WTC11 (cell line): ENCODE measurements around the gene MMP28. TPM values are rescaled to one million over a fixed set of nuclear protein-coding genes. Genes with fewer than 3 reads are reported as not detected.

ENCODE experiments used
- ATAC-seq: fragments of 200-7000 bp; cut with Tn5 transposase; 2 replicates; pipeline ENCODE4 v1.10.0; 2021; ENCODE audit warnings: mild to moderate bottlenecking, moderate library complexity
- CTCF ChIA-PET: fragments of 300-600 bp; sonication (Branson Sonifier 250); formaldehyde crosslinking; loops from one replicate; lab custom pipeline; 2021; ENCODE audit warnings: antibody characterized with exemption; lab: Charles Lee
- POLR2A ChIA-PET: fragments of 350-600 bp; sonication (Branson Sonifier 250); formaldehyde crosslinking; loops from one replicate; lab custom pipeline; 2021; ENCODE audit warnings: antibody characterized with exemption; lab: Charles Lee
- DNase-seq: peaks from one replicate; pipeline ENCODE4 v3.0.0; 2021; ENCODE audit warnings: low spot score
- H3K27ac Mint-ChIP-seq: 2 replicates; pipeline ENCODE4 v1.8.0; 2021; ENCODE audit warnings: mixed read lengths
- H3K27me3 Mint-ChIP-seq: 2 replicates; pipeline ENCODE4 v1.8.0; 2021; ENCODE audit warnings: low read depth, mild to moderate bottlenecking, moderate library complexity, mixed read lengths
- H3K36me3 Mint-ChIP-seq: 2 replicates; pipeline ENCODE4 v1.8.0; 2021; ENCODE audit warnings: mixed read lengths
- H3K4me1 Mint-ChIP-seq: 2 replicates; pipeline ENCODE4 v1.8.0; 2022; ENCODE audit warnings: mixed read lengths
- H3K4me3 Mint-ChIP-seq: 2 replicates; pipeline ENCODE4 v1.8.0; 2021; ENCODE audit warnings: mild to moderate bottlenecking, moderate library complexity, mixed read lengths
- H3K9me3 Mint-ChIP-seq: 2 replicates; pipeline ENCODE4 v1.8.0; 2021; ENCODE audit warnings: mixed read lengths
- E2F4 ChIP-seq: sonication (generic); formaldehyde crosslinking; IDR thresholded peaks from 2 replicates; pipeline ENCODE4 v1.8.1; 2022; ENCODE audit warnings: low read depth, mild to moderate bottlenecking, moderate library complexity, missing genetic modification reagents, borderline replicate concordance
- ETV6 ChIP-seq: sonication (generic); formaldehyde crosslinking; IDR thresholded peaks from 2 replicates; pipeline ENCODE4 v1.8.1; 2022; ENCODE audit warnings: mild to moderate bottlenecking, missing genetic modification reagents
- FOXP1 ChIP-seq: sonication (generic); formaldehyde crosslinking; IDR thresholded peaks from 2 replicates; pipeline ENCODE4 v1.8.0; 2022; ENCODE audit warnings: missing genetic modification reagents, mild to moderate bottlenecking, moderate library complexity, borderline replicate concordance
- GABPB1 ChIP-seq: sonication (generic); formaldehyde crosslinking; IDR thresholded peaks from 2 replicates; pipeline ENCODE4 v1.8.1; 2023; ENCODE audit warnings: mild to moderate bottlenecking, missing genetic modification reagents
- HMGA2 ChIP-seq: fragments of 250-450 bp; sonication (Bioruptor Pico); IDR thresholded peaks from 2 replicates; pipeline ENCODE4 v1.4.0; 2021; ENCODE audit warnings: mild to moderate bottlenecking, moderate library complexity
- IRF2 ChIP-seq: sonication (generic); formaldehyde crosslinking; IDR thresholded peaks from 2 replicates; pipeline ENCODE4 v1.8.0; 2022; ENCODE audit warnings: low read depth, missing genetic modification reagents, borderline replicate concordance
- JUN ChIP-seq: sonication (generic); formaldehyde crosslinking; IDR thresholded peaks from 2 replicates; pipeline ENCODE4 v1.8.0; 2023; ENCODE audit warnings: mild to moderate bottlenecking, missing genetic modification reagents
- KAT7 ChIP-seq: sonication (generic); formaldehyde crosslinking; IDR thresholded peaks from 2 replicates; pipeline ENCODE4 v1.8.1; 2023; ENCODE audit warnings: missing genetic modification reagents, mild to moderate bottlenecking, borderline replicate concordance
- MAX ChIP-seq: sonication (generic); formaldehyde crosslinking; IDR thresholded peaks from 2 replicates; pipeline ENCODE4 v1.8.0; 2022; ENCODE audit warnings: mild to moderate bottlenecking, missing genetic modification reagents
- MXD4 ChIP-seq: fragments of 250-450 bp; sonication (Bioruptor Pico); IDR thresholded peaks from 2 replicates; pipeline ENCODE4 v1.8.0; 2021; ENCODE audit warnings: mild to moderate bottlenecking, moderate library complexity, borderline replicate concordance
- OVOL2 ChIP-seq: fragments of 250-450 bp; sonication (Bioruptor Pico); IDR thresholded peaks from 2 replicates; pipeline ENCODE4 v1.9.0; 2021; ENCODE audit warnings: mild to moderate bottlenecking, borderline replicate concordance
- PREB ChIP-seq: sonication (generic); formaldehyde crosslinking; IDR thresholded peaks from 2 replicates; pipeline ENCODE4 v1.8.1; 2022; ENCODE audit warnings: mild to moderate bottlenecking, missing genetic modification reagents, moderate library complexity, borderline replicate concordance
- USF1 ChIP-seq: sonication (generic); formaldehyde crosslinking; IDR thresholded peaks from 2 replicates; pipeline ENCODE4 v1.8.0; 2022; ENCODE audit warnings: mild to moderate bottlenecking, missing genetic modification reagents
- ZNF138 ChIP-seq: sonication (generic); formaldehyde crosslinking; conservative IDR thresholded peaks from 2 replicates; pipeline ENCODE4 v1.8.1; 2022; ENCODE audit warnings: mild to moderate bottlenecking, moderate library complexity, missing genetic modification reagents
- ZNF416 ChIP-seq: fragments of 250-450 bp; sonication (Bioruptor Pico); IDR thresholded peaks from 2 replicates; pipeline ENCODE4 v1.9.0; 2021; ENCODE audit warnings: mild to moderate bottlenecking, inconsistent platforms
- ZNF532 ChIP-seq: fragments of 250-450 bp; sonication (Bioruptor Pico); IDR thresholded peaks from 2 replicates; pipeline ENCODE4 v1.9.0; 2021; ENCODE audit warnings: mild to moderate bottlenecking, borderline replicate concordance
- ZSCAN18 ChIP-seq: fragments of 250-450 bp; sonication (Bioruptor Pico); IDR thresholded peaks from 2 replicates; pipeline ENCODE4 v2.1.2; 2022; ENCODE audit warnings: mild to moderate bottlenecking, moderate library complexity
- total RNA-seq: library from RNA; stranded (reverse); gene quantifications from 3 replicates; pipeline ENCODE4 v1.2.3, GENCODE V29; 2021
- TF ChIP-seq, protein P1 (sequence below): sonication (generic); formaldehyde crosslinking; IDR thresholded peaks from 2 replicates; pipeline ENCODE4 v1.8.0; 2022; ENCODE audit warnings: mild to moderate bottlenecking, missing genetic modification reagents
- TF ChIP-seq, protein P2 (sequence below): sonication (generic); formaldehyde crosslinking; IDR thresholded peaks from 2 replicates; pipeline ENCODE4 v1.8.1; 2022; ENCODE audit warnings: low read depth, missing genetic modification reagents, borderline replicate concordance
- TF ChIP-seq, protein P3 (sequence below): sonication (generic); formaldehyde crosslinking; IDR thresholded peaks from 2 replicates; pipeline ENCODE4 v1.8.1; 2023; ENCODE audit warnings: mild to moderate bottlenecking, missing genetic modification reagents, moderate library complexity
- TF ChIP-seq, protein P4 (sequence below): sonication (generic); formaldehyde crosslinking; IDR thresholded peaks from 2 replicates; pipeline ENCODE4 v1.8.0; 2023; ENCODE audit warnings: missing genetic modification reagents

MMP28 gene
- total RNA-seq, 1 experiment from 2014 or later, result 0.22 TPM

DNA sequence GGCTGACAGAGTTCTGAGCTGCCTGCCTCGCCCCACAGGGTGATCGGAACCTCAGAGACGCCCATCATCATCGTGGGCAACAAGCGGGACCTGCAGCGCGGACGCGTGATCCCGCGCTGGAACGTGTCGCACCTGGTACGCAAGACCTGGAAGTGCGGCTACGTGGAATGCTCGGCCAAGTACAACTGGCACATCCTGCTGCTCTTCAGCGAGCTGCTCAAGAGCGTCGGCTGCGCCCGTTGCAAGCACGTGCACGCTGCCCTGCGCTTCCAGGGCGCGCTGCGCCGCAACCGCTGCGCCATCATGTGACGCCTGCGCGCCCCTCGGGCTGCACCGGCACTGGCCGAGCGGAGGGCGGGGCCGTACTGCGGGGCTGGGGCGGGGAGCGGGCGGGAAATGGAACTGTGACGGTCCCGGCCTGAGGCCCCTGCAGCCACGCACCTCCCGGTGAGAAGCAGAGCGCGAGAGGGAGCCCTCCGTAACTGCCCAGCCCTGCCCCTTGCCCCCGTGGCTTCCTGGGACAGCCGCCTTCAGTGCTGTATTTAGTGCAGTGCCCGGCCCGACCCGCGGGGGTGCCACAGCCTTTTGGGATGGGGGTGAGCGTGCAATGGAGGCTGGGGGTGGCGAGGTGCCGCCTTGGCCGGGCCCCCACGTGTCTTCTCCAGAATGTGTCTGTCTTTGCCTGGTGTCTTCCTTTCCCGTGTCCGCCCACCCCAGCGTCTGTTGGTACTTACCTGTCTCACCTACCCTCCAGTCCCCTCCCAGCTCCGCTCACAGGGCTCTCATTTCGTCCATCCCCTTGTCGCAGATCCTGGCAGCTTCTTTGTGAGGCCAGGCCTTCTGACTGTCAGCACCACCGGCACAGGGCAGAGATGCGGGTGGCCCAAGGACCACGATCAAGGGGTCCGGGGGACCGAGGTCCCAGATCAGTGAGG, 54.2 kb downstream of the MMP28 start:
- peaks cover 6% of the 10 kb centered on the region for H3K4me1 Mint-ChIP-seq
- ATAC-seq (peak; percentile 75), DNase-seq (peak; percentile 62)
- H3K36me3 Mint-ChIP-seq, result peaks cover 8% of the 10 kb centered on the region; the same call in 1 of the 2 replicates
- H3K27ac Mint-ChIP-seq, result no peak overlapping the region
- CTCF ChIA-PET, result interaction anchor here (0.6 to 1.9 kb wide), 5 partner anchors 9 to 128 kb away, joined by 3 to 16 read pairs (median 5); partner anchors contain the start of gene RASL10B
- no peaks in the 10 kb centered on the region for H3K9me3 Mint-ChIP-seq
- H3K27me3 Mint-ChIP-seq, result peaks cover 51% of the 10 kb centered on the region
- POLR2A ChIA-PET, result interaction anchor here (0.8 to 1.2 kb wide), 2 partner anchors 8 to 154 kb away, joined by 3 read pairs; no protein-coding TSS in a partner anchor
- peak overlapping the region; percentile 70 for H3K4me3 Mint-ChIP-seq
- TF ChIP-seq USF1 (CRISPR knock-in tag) (peak; percentile 95), IRF2 (peak; percentile 88; the same call in 1 of the 2 replicates), JUN (CRISPR knock-in tag) (peak; percentile 59; the same call in 1 of the 2 replicates), ZNF138 (peak; percentile 97), PREB (no peak; the same call in 1 of the 2 replicates), FOXP1 (CRISPR knock-in tag) (peak; percentile 99), ETV6 (CRISPR knock-in tag) (peak; percentile 98), OVOL2 (CRISPR knock-in tag) (no peak), MAX (CRISPR knock-in tag) (peak; percentile 100), ZNF416 (CRISPR knock-in tag) (no peak), ZSCAN18 (CRISPR knock-in tag) (no peak), MXD4 (no peak), GABPB1 (no peak), HMGA2 (CRISPR knock-in tag) (no peak), KAT7 (CRISPR knock-in tag) (peak; percentile 93), ZNF532 (0 out of 2 replicates have a peak, but pooled peaks have one; percentile 49), E2F4 (CRISPR knock-in tag) (peak; percentile 93)
- TF ChIP-seq, protein P1, sequence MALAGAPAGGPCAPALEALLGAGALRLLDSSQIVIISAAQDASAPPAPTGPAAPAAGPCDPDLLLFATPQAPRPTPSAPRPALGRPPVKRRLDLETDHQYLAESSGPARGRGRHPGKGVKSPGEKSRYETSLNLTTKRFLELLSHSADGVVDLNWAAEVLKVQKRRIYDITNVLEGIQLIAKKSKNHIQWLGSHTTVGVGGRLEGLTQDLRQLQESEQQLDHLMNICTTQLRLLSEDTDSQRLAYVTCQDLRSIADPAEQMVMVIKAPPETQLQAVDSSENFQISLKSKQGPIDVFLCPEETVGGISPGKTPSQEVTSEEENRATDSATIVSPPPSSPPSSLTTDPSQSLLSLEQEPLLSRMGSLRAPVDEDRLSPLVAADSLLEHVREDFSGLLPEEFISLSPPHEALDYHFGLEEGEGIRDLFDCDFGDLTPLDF, result peak; percentile 97
- TF ChIP-seq, protein P2, sequence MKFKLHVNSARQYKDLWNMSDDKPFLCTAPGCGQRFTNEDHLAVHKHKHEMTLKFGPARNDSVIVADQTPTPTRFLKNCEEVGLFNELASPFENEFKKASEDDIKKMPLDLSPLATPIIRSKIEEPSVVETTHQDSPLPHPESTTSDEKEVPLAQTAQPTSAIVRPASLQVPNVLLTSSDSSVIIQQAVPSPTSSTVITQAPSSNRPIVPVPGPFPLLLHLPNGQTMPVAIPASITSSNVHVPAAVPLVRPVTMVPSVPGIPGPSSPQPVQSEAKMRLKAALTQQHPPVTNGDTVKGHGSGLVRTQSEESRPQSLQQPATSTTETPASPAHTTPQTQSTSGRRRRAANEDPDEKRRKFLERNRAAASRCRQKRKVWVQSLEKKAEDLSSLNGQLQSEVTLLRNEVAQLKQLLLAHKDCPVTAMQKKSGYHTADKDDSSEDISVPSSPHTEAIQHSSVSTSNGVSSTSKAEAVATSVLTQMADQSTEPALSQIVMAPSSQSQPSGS (CRISPR knock-in tag), result peak; percentile 91; the same call in 1 of the 2 replicates
- TF ChIP-seq, protein P3, sequence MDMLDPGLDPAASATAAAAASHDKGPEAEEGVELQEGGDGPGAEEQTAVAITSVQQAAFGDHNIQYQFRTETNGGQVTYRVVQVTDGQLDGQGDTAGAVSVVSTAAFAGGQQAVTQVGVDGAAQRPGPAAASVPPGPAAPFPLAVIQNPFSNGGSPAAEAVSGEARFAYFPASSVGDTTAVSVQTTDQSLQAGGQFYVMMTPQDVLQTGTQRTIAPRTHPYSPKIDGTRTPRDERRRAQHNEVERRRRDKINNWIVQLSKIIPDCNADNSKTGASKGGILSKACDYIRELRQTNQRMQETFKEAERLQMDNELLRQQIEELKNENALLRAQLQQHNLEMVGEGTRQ, result peak; percentile 94
- TF ChIP-seq, protein P4, sequence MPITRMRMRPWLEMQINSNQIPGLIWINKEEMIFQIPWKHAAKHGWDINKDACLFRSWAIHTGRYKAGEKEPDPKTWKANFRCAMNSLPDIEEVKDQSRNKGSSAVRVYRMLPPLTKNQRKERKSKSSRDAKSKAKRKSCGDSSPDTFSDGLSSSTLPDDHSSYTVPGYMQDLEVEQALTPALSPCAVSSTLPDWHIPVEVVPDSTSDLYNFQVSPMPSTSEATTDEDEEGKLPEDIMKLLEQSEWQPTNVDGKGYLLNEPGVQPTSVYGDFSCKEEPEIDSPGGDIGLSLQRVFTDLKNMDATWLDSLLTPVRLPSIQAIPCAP (CRISPR knock-in tag), result peak; percentile 94; the same call in 1 of the 2 replicates
